OCI-LY3 (cell line): ENCODE results near the gene ELK1.
"Not testable (repeated sequence)": the region's sequence is repeated elsewhere in the genome, so short reads cannot be mapped to it uniquely, and the experiment has no call there.

ENCODE experiments used
- H2AFZ ChIP-seq: fragments of 200-600, 300-600 bp; shearing (Covaris generic); 2 replicates; pipeline ENCODE4 v1.6.0; 2014; ENCODE audit warnings: antibody characterized with exemption, low read depth, low read length
- H3K27ac ChIP-seq: fragments of 200-600, 300-600 bp; sonication (generic); 2 replicates; pipeline ENCODE4 v1.5.1; 2014; ENCODE audit warnings: mild to moderate bottlenecking, low read length, moderate library complexity, mixed read lengths
- H3K27me3 ChIP-seq: fragments of 200-600, 300-600 bp; sonication (generic); 2 replicates; pipeline ENCODE4 v1.6.1; 2014; ENCODE audit warnings: low read depth, low read length, mixed read lengths
- H3K36me3 ChIP-seq: fragments of 200-600, 300-600 bp; sonication (generic); replicated peaks from 2 replicates; pipeline ENCODE3; 2014; ENCODE audit warnings: low read depth, low read length, mixed read lengths
- H3K4me1 ChIP-seq: fragments of 300-600, 200-600 bp; sonication (generic); 2 replicates; pipeline ENCODE4 v1.6.1; 2014; ENCODE audit warnings: low read length, mixed read lengths
- H3K4me2 ChIP-seq: fragments of 200-600, 300-600 bp; sonication (generic); 2 replicates; pipeline ENCODE4 v1.6.1; 2014; ENCODE audit warnings: low read length, mixed read lengths
- H3K4me3 ChIP-seq: fragments of 300-600, 200-600 bp; sonication (generic); 2 replicates; pipeline ENCODE4 v1.5.1; 2014; ENCODE audit warnings: antibody characterized with exemption, mild to moderate bottlenecking, low read length, moderate library complexity
- H3K79me2 ChIP-seq: fragments of 300-600, 200-600 bp; shearing (Covaris generic); 2 replicates; pipeline ENCODE4 v1.6.1; 2014; ENCODE audit warnings: mild to moderate bottlenecking, low read length, mixed read lengths
- H3K9ac ChIP-seq: fragments of 300-600, 200-600 bp; shearing (Covaris generic); 2 replicates; pipeline ENCODE4 v1.6.0; 2014; ENCODE audit warnings: mild to moderate bottlenecking, low read length, moderate library complexity
- H3K9me3 ChIP-seq: fragments of 200-600, 300-600 bp; shearing (Covaris generic); 2 replicates; pipeline ENCODE4 v1.6.1; 2014; ENCODE audit warnings: low read length, mixed read lengths; ENCODE audit not compliant: insufficient read depth
- H4K20me1 ChIP-seq: fragments of 200-600, 300-600 bp; sonication (generic); 2 replicates; pipeline ENCODE4 v1.6.1; 2016; ENCODE audit warnings: low read length, mixed read lengths; ENCODE audit not compliant: insufficient read depth
- EZH2phosphoT487 ChIP-seq: fragments of 200-600 bp; shearing (Covaris generic); IDR thresholded peaks from 2 replicates; pipeline ENCODE4 v1.6.1; 2018; ENCODE audit warnings: antibody characterized with exemption, mixed run types, low read depth
- TF ChIP-seq, protein P1 (sequence below): fragments of 200-600, 300-600 bp; sonication (generic); IDR thresholded peaks from 2 replicates; pipeline ENCODE4 v1.5.1; 2014; ENCODE audit warnings: antibody characterized with exemption, low read length, low read depth

Gene ELK1

DNA sequence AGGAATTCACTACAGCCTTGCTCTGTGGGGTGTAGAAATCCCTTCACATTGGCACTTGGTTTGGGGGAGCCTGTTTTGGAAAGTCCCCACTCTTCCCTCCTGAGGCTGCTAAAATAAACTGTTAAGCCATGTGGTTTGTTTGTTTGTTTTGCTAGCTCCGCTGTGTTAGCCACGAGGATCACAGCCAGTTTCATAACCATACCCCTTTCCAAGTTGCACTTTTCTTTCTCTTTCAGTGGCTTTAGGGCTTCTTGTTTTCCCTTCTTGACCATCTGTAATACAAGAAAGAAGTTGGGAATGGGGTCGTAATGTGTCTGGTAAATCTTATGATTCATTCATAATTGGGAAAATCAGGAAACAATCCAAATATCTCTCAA, 33.5 kb upstream of the ELK1 start:
- Histone ChIP-seq H3K36me3 (no peaks in the 10 kb centered on the region), H3K27me3 (no peaks in the 10 kb centered on the region; the same call in 1 of the 2 replicates), H3K4me3 (no peak overlapping the region), H3K27ac (no peak overlapping the region), H3K4me1 (no peaks in the 10 kb centered on the region), H3K79me2 (no peaks in the 10 kb centered on the region), H2AFZ (no peak overlapping the region), H3K9ac (no peak overlapping the region), H3K4me2 (no peak overlapping the region), H3K9me3 (no peaks in the 10 kb centered on the region), H4K20me1 (no peaks in the 10 kb centered on the region)
- TF ChIP-seq, protein P1, sequence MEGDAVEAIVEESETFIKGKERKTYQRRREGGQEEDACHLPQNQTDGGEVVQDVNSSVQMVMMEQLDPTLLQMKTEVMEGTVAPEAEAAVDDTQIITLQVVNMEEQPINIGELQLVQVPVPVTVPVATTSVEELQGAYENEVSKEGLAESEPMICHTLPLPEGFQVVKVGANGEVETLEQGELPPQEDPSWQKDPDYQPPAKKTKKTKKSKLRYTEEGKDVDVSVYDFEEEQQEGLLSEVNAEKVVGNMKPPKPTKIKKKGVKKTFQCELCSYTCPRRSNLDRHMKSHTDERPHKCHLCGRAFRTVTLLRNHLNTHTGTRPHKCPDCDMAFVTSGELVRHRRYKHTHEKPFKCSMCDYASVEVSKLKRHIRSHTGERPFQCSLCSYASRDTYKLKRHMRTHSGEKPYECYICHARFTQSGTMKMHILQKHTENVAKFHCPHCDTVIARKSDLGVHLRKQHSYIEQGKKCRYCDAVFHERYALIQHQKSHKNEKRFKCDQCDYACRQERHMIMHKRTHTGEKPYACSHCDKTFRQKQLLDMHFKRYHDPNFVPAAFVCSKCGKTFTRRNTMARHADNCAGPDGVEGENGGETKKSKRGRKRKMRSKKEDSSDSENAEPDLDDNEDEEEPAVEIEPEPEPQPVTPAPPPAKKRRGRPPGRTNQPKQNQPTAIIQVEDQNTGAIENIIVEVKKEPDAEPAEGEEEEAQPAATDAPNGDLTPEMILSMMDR: no peak
- TF ChIP-seq EZH2phosphoT487: no peak

DNA sequence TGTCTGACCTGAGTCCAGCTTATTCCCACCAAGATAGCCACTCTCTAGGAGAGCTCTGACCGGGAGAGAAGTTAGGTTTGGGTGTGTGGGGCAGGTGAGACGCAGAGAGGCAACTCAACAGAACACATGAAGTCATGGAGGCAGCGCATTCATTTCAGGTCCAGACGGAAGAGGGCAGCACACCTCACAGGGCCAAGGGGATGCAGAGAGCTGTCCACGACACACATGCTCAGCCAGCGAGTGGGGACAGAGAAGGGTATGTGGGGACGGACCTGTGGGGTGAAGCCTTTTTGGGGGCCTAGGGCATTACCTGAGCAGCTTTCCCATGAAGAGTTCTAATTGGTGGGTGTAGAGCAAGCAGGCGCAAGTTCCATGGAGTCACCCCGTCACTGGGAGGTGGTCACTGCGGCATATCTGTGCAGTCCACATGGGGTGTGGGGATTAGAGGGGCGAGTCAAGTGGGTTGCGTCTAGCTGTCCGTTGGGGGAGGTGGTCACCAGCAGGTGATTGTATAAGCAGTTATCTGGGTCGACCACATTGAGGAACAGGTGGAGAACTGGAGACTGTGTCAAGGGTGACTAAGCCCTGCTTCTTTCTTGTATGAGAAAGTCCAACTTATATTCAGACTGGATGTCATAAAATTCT, 32.9 kb upstream of the ELK1 start:
- Histone ChIP-seq H3K4me2 (no peak overlapping the region), H3K27me3 (no peaks in the 10 kb centered on the region; the same call in 1 of the 2 replicates), H2AFZ (no peak overlapping the region), H3K27ac (no peak overlapping the region), H4K20me1 (no peaks in the 10 kb centered on the region), H3K9ac (no peak overlapping the region), H3K4me3 (no peak overlapping the region), H3K36me3 (no peaks in the 10 kb centered on the region), H3K4me1 (no peaks in the 10 kb centered on the region), H3K9me3 (no peaks in the 10 kb centered on the region), H3K79me2 (no peaks in the 10 kb centered on the region)
- no peak for TF ChIP-seq EZH2phosphoT487

DNA sequence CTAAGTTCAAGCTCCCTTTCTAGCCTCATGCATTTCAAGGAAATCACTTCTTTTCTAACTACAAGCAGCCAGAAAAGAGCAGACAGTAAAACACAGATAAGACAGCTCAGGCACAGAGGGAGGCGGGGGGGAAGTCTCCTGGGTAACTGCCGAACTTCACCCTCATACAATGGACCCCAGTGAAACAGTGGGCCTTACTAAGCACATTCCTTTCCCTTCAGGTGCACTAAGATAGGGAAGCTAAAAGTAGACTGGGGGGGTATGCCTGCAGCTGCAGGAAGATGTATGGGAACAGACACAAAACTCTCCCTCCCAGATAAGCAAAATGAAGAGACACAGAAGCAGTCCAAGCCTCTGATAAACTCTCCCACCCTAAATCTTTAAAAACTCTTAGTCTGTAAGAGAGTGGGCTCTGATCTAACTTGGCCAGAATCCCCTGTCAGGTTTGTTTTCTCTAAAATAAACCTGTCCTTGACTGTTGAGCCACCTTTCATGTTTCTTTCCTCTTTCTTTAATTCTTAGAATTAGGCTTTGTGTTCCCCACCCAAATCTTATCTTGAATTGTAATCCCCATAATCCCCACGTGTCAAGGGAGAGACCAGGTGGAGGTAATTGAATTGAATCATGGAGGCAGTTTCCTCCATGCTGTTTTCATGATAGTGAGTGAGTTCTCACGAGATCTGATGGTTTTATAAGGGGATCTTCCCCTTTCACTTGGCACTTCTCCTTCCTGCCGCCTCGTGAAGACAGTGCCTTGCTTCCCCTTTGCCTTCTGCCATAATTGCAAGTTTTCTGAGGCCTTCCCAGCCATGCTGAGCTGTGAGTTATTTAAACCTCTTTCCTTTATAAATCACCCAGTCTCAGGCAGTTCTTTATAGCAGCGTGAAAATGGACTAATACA, 25.8 kb upstream of the ELK1 start:
- H3K4me2 ChIP-seq, H4K20me1 ChIP-seq, H3K36me3 ChIP-seq, H3K9ac ChIP-seq, H3K79me2 ChIP-seq, H3K9me3 ChIP-seq, H3K27me3 ChIP-seq, H3K4me3 ChIP-seq, H3K4me1 ChIP-seq, H3K27ac ChIP-seq, H2AFZ ChIP-seq: not testable (repeated sequence)

DNA sequence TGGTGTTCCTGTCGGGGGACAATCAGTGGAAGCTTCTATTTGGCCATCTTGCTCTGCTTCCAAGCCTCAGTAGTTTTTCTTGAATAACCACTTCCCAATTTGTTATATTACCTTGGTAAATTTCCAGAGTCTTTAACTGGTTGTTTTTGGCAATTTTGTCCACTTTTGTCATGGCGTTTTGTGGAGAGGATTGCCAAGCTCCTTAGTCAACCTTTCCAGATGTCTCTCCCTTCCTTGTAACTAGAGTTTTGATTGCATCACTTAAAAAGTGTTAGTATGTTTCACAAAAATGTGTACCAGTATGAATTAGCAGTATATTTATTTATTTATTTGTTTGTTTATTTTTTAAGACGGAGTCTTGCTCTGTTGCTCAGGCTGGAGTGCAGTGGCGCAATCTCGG, 24.4 kb upstream of the ELK1 start:
- Histone ChIP-seq H2AFZ (no peak overlapping the region), H3K9me3 (no peaks in the 10 kb centered on the region), H3K4me2 (no peak overlapping the region), H3K4me3 (no peak overlapping the region), H3K36me3 (no peaks in the 10 kb centered on the region), H4K20me1 (no peaks in the 10 kb centered on the region), H3K27me3 (no peaks in the 10 kb centered on the region), H3K27ac (no peak overlapping the region), H3K9ac (no peak overlapping the region), H3K79me2 (no peaks in the 10 kb centered on the region), H3K4me1 (no peaks in the 10 kb centered on the region)
- TF ChIP-seq EZH2phosphoT487: no peak
- TF ChIP-seq, protein P1: no peak

DNA sequence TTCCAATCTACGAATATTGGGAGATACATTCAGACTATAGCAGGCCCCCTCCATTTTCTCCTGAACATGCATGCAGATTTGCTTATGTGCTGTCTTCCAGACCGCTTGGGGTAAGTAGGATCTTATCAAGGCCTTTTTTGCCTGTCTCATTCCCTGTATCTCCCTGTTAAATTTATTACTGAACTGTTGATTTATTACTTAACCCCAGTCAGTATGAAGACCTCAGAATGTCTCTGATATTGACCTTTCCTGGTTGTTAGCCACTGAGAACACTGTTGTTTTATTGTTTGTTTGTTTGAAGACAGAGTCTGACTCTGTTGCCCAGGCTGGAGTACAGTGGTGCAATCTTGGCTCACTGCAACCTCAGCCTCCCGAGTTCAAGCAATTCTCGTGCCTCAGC, 15.4 kb upstream of the ELK1 start:
- not testable (repeated sequence) for H3K4me3 ChIP-seq, H3K27me3 ChIP-seq, H4K20me1 ChIP-seq, H3K9me3 ChIP-seq, H3K4me1 ChIP-seq, H3K36me3 ChIP-seq, H3K27ac ChIP-seq, H3K79me2 ChIP-seq, H3K4me2 ChIP-seq, H2AFZ ChIP-seq, H3K9ac ChIP-seq
